GM10266 (cell line): ENCODE measurements around the gene LNPK.
"Not testable (repeated sequence)": the region's sequence is repeated elsewhere in the genome, so short reads cannot be mapped to it uniquely, and the experiment has no call there.

Experiments
- DNase-seq: peaks from one replicate; pipeline ENCODE4 v3.0.0; 2012; ENCODE audit errors: extremely low spot score
- CTCF ChIP-seq: IDR thresholded peaks from 2 replicates; pipeline ENCODE4 v1.5.1; 2012; ENCODE audit warnings: mild to moderate bottlenecking, low read depth; ENCODE audit not compliant: control insufficient read depth, insufficient read depth; ENCODE audit errors: missing control alignments

The LNPK gene

GRCh38 chr2:175930504-175930903 is 71.6 kb downstream of the LNPK start:
- no peak for TF ChIP-seq CTCF
- DNase-seq, result no peak

DNA sequence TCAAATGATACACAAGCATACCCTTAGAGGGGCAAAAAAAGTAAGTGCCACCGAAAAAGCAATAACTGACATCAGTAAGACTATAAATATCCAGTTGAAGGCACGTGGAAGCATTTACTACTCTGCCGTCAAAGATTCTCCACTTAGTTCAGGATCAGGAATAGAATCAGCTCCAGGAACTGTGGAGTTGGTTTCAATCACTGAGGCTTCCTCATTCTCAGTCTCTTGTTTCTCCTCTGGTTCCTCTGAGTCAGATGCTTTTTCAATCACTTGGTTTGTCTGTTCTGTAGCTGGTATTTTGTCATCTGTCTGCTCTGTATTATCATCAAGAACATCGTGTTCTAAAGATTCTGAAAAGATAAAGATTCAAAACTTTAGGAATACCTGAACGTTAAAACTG is 72.2 kb downstream of the LNPK start:
- no peak for DNase-seq
- TF ChIP-seq CTCF, result no peak

DNA sequence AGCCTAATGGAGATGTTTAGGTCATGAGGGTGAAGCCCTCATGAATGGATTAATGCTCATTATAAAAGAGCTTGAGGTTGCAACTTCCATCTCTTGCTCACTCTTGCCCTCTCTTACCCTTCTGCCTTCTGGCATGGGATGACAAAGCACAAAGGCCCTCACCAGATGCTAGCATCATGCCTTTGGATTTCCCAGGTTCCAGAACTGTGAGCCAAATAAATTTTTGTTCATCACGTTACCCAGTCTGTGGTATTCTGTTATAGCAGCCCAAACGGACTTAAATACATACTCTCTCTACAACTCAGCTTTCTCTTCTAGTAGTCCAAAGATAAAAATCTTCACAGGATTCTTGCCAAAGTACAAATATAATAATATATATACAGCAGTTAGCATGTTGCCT is 75.8 kb downstream of the LNPK start:
- DNase-seq, result no peak
- TF ChIP-seq CTCF, result no peak

DNA sequence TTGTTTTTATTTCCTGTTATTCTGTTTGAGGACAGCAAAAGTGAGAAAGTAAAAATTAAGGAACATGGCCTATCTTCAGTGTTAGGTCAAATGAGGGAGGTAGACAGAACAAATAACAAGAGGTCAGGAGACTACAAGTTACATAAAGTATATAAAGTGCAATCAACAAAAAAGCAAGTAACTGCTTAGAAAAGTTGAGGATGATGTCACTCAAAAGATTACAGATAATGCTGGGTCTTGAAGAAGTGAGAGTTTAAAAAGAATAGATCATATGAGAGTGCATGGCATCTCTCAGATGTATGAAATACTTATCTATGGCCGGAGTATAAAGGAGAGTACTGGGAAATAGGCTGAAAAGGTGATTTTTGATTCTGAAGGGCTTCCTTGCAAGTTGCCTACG is 79.9 kb downstream of the LNPK start:
- no peak for TF ChIP-seq CTCF
- no peak for DNase-seq

GRCh38 chr2:175918935-175919334 is 83.1 kb downstream of the LNPK start:
- TF ChIP-seq CTCF, result no peak
- no peak for DNase-seq

- no peak for DNase-seq
- no peak for TF ChIP-seq CTCF
Observed at GRCh38 chr2:175914846-175915245, 87.2 kb downstream of the LNPK start.

- DNase-seq, result not testable (repeated sequence)
Observed at GRCh38 chr2:175913849-175914743, 88.0 kb downstream of the LNPK start.

- not testable (repeated sequence) for DNase-seq
Observed at GRCh38 chr2:175913267-175913666, 88.8 kb downstream of the LNPK start.
